Stimulated activated CD4-positive, alpha-beta T cell treated with anti-CD3 and anti-CD28 coated beads, Interleukin-12 subunit alpha, Interleukin-12 subunit beta, amount 100 ng/mL, for 48 hours (primary cell): ENCODE data around the gene FAM168B.

ENCODE experiments used
- DNase-seq, 3 donors: peaks; one replicate each; pipeline ENCODE4 v3.0.0-alpha.2; 2020; ENCODE audit warnings: low read depth in 2 of 3, low spot score in 1 of 3

FAM168B gene

DNA sequence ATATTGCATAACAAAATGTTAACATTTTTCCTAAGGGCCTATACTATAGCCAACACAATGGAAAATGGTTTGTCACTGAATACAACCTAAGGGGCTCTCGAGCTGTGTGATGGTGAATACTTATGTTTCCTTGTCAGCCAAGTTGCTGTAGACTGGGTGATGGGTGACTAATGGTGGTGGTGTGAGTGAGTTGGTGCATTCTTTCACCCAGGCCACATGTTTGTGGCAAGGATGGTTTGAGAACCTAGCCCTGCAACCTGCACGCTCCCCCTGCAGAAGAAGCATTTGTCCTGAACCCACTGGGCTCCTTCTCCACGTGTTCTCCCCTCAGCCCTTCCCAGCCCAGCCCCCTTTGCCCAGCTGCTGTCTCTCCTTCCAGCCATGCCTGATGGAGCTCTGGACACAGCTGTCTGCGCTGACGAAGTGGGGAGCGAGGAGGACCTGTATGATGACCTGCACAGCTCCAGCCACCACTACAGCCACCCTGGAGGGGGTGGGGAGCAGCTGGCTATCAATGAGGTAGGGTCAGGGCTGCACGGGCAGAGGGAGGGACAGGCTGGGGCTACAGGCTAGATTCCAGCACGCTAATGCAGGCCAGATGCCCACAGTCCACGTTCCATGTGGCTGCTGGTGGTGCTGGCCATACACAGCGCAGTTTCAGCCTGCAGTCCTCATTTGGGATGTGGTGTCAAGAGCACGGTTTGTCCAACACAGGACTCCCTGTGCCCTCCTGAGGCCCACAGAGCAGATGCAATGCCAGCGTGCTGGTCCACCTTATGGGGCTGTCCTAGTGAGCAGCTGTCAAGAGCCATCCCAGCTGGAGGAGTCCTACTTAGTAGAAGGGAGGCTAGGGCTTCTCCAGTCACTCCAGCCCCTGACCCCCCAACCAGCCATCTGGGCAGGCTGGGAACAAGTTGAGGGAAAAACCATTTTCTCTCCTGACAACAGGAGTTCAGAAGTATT lies 65.4 kb downstream of the FAM168B start:
- no peak for DNase-seq

DNA sequence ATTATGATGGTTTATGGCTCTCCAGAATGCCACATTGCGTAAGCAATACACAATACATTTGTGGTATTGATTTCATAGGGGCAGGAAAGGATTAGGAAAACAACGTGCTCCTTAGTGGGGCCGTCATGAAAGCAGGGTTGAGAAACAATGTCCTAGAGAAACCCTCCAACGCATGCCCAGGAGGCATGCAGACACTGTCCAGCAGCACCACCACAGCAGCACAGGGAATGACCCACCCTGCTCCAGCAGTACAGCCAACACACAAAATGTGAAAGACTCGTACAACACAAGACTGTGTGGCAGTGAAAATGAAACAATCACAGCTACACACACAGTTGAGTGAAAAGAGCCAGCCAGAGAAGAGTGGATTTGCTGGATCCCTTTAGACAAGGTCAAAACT lies 66.3 kb downstream of the FAM168B start:
- no peak for DNase-seq

DNA sequence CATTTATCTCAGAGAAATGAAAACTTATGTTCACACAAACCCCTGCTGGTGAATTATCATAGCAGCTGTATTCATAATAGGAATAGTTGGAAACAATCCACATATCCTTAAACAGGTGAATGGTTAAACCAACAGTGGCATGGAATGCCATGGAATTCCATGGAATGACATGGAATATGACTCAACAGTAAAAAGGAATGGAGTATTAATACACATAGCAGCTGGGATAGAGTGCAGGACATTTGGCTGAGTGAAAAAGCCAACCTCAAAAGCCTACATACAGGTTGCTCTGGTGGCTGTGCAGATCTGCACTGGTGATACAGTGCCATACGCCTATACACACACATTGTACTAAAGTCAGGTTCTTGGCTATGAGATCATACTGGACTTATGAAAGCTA lies 69.5 kb downstream of the FAM168B start:
- no peak for DNase-seq

DNA sequence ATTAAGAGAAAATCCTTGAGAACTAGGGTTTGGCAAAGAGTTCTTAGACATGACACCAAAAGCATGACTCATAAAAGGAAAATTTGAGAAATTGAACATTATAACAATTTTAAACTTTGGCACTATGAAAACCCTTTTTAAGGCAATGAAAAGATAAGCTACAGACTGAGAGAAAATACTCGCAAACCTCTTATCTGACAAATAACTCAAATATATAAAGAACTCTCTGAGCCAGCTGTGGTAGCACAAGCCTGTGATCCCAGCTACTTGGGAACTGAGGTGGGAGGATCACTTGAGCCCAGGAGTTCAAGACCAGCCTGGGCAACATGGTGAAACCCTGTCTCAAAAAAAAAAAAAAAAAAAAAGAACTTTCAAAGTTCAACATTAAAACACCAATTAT lies 70.5 kb downstream of the FAM168B start:
- DNase-seq, result no peak

DNA sequence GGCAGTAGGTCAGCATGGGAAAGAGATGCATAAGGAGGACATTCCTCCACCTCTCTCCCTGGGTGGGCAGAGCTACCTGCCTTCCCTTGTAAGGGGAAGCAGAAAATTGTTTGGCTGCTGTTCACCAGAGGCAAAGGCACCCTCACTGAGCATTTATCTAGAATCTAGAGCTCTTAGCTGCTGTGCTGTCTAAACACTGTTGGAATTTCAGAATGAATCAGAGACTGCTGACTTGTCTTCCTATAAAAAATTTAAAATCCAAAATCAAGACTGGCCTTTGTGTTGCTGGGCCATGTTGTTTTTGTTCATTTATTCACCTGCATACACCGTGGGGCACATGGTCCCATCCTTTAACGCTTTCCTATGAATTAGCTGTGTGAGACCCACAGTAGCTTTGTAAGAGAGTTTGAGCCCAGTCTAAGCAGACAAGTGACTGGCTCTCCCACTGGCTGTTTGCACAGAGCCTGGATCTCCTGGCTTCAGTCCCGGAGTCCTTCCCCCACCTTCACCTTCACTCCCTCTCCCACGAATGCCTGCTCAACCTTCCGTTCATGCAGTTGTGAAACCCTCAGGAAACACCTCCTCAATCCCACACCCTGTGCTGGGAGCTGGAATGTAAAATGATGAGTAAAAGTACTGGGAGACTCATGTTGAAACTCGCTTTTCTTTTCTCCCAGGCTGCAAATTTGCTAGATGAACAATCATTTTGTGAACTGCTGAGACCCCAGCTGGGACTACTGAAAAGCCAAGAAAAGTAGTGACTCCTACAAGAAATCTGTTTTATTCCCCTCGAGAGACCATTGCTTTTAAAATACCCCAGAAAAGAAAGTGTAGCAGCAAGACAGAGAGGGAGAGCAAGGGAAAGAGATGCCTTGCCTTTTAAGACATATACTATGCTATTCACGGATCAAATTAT lies 76.2 kb downstream of the FAM168B start:
- no peak for DNase-seq

DNA sequence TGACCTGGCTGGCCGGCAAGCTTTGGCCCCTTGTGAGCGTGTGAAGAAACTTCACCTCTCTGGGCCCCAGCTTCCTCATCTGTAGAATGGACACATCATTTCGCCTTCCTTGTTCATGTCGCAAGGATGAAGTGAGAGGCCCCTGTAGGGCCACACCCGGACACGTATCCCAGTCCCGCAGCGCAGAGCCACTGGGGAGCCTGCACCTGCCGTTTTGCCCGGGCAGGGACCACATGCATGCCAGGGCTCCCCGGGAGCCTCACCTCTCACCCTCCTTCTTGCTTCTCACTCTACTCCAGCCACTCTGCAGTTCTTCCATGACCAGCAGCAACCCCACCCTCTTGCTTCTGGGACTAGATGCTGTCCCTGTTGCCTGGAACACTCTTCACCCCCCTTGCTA lies 77.5 kb downstream of the FAM168B start:
- DNase-seq, result no peak

DNA sequence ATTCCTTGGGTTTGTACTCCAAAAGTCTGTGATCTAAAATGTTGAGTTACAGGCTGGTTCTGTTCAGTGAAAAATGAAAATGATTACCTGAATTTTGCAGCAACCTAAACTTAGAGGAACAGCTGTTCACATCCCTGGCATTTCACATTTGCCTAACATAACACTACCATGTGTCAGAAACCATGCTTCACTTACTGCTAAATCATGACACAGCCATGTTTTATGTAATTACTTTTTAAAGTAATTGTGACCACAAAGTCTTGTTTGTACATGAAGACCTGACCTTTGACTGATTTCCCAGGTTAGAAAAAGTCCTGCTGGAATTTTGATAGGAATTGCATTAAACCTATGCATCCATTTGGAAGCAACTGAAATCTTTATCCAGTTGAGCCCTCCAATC lies 79.1 kb downstream of the FAM168B start:
- DNase-seq, result no peak

DNA sequence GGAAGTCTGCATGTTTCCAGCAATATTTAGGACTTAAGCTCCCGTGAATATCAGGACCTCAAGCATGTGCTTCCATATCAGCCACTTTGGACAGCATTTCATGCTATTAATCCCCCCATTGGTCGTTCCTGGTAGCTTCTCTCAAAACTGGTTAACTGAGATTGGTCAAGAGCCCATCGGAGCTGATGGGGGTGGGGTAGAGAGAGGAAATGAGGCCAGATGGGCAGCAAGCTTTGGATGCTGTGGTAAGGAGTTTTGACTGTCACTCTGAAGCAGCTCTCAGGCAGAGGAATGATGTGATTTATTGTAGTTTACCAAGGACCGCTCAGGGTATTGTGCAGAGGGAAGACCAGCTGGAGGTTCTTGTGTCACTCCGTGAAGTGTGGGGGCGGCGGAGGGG lies 81.8 kb downstream of the FAM168B start:
- no peak for DNase-seq

DNA sequence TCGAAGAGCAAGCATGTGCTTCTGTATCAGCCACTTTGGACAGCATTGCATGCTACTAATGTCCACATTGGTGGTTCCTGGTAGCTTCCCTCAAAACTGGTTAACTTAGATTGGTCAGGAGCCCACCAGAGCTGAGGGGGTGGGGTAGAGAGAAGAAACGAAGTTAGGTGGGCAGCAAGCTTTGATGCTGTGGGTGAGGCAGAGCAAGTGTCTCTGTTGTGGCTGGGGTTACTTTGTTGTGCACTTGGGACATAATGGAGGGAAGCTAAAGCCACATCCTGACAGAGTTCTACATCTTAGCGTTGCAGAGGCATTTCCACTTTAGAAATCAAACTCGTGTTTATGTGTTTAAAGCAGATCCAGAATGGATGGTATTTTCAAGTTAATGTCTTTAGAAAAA lies 82.7 kb downstream of the FAM168B start:
- DNase-seq, result no peak

DNA sequence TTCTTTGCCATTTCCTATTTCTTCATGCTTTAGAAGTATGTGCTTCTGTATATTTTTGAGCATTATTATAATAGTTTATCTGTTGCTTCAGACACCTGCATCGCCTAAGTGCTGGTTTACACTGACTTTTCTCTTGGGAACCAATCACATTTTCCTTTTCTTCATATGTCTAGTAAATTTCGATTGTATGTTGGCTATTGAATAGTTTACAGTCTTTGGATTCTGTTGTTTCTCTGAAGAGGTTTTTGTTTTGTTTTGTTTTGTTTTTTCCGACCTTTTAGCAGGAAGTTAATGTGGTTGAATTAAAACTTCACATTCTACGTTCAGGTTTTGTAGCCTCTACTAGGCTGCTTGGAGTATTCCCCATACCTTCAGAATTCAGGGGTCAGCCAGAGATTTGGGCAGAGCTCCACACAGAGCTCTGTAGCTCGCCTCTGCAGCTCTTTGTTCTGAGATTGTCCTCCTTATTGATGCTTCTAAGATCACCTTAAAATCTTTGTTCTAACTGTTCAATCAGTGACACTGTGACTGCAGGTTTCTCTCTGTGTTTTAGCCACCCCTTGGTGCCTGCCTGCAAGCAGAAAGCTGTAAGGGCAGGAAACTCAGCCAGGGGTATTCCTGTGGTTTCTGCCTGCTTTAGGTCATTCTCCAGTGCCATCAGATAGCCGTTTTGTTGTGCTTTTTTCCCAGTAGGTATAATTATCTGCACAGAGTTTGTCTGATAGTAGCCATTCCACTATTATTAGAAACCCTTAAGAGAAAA lies 83.4 kb downstream of the FAM168B start:
- no peak for DNase-seq

DNA sequence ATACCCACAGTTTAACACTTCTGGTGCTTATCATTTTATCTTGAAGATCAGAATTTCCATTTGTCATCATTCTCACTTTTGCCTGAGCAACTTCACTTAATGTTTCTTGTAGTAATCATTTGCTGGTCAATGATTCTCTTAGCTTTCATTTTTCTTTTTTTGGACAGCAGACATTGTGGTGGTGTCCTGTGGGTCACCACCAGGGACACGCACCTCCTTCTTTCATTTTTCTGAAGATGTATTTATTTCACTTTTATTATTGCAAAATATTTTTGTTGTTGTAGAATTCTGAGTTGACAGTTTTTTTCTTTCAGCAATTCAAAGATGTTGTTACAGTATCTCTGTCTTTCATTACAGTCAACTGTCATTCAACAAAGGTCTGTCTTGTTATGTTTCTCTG lies 84.3 kb downstream of the FAM168B start:
- no peak for DNase-seq

DNA sequence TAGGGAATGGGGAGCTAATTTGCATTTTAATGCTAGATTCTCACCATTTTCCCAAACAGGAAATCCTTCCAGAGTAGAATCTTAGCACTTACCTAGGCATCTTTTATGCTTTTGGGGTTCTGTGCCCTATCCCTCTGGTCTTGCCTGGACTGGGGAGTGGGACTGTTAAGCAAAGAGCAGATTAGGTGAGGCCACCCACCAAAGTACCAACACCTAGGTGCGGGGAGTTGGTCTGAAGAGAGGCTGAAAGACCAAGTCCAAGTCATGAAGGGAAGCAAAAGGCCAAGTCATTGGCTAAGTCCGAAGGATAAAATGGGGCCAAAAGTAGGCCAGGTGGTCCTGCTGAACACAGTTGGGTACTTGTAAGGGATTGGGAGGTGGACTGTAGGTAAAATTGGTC lies 86.7 kb downstream of the FAM168B start:
- DNase-seq, result no peak

DNA sequence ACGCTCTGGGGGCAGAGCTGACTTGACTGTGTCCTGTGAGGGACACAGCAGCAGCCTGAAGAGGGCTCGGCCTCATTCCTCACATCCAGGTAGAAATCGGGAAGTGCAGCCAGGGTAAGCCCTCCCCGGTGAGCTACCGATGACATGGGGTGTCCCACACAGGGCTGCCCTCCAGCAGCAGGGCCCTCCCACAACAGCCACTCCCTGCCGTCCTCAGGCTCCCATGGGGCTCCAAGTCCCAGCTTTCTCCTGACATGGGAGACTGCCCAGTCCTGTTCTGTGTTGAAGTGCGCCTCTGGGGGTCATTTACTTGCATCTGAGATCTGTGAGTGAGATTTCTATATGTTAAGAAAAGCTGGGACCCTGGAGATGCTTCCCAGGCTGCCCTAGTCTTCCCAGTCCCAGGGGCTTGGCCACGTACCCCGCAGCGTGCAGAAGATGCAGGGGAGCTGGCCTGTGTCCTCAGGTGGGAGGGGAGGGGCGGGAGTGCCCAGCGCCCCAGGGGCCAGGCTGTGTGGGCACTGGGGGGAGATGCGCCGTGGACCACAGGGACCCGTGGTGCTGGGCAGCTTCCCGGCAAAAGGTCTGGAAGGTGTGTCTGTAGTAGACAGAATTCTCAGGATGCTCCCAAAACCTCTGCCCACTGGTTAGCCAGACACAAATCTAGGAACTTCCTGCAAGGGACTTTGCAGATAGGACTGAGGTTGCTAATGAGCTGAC lies 87.9 kb downstream of the FAM168B start:
- no peak for DNase-seq

DNA sequence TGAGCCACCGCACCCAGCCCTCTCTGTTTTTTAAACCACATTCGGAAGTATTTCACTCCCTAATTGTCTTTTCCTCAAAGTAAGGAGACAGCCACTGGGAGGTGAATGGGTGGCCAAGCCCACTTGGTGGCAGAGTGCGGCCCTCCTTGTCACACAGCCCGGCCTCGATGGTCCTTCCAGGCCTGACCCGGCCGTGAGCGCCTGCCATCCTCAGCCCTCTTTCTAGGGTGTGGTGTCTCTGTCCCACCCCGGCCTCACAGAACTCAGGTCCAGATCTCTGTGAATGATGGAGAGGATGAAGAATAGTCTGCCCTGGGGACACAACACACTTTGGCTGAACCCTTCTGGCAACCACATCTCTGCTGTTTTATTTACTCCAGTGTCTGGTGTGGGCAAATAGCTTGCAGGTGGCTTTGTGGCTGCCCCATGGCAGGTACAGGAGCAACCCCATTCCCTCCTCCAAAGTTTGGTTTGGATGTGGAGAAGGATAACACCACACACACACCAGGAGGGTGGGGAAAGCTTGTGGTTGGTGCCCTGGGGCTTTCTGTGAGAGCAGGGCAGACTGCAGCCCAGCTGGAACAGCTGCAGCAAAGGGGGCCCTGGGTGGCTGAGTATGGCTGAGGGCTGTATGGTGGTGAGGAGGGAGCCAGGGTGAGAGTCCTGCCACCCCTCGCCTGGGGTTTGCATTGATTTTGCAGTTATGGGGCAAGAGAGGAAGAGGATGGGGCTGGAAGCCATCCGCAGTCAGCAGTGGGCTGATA lies 88.6 kb downstream of the FAM168B start:
- DNase-seq, result no peak

DNA sequence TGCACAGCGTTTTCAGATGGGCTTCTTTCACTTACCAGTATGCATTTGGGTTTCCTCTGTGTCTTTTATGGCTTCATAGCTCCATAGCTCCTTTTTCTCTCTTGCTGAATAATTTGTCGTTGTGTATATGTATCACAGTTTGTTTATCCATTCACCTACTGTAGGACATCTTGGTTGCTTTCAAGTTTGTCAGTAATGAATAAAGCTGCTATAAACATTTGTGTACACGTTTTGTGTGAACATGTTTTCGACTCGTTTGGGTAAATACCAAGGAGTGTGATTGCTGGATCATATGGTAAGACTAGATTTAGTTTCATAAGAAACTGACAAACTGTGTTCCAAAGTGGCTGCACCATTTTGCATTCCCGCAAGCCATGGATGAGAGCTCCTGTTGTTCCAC lies 94.7 kb downstream of the FAM168B start:
- no peak for DNase-seq
